ENCODE measurements around the gene SEM1. TPM values are rescaled to one million over a fixed set of nuclear protein-coding genes. Genes with fewer than 3 reads are reported as not detected.

SEM1 gene
- total RNA-seq, 1 experiment from 2014 or later, result 45.8 TPM

DNA sequence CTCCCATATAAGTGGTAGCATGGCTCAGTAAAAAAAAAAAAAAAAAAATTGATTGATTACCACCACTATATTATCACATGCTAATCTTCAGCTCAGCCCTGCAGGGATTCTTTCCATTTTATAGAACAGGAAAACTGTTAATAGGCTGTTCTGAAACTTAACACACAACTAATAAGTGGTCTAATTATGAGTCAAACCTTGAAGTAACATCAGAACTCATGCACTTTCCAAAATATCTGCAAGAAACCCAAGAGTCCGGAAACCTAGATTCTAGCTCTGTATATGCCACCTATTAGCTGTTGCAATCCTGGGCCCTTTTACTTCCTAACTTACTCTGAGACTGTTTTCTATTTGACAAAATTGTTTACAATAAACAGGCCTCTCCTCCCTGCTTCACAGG lies 23.9 kb downstream of the SEM1 start:
- Histone ChIP-seq H3K4me3 (ENCODE audit: low read length) (no peak overlapping the region), H2AFZ (ENCODE audit: low read length) (no peak overlapping the region), H4K20me1 (ENCODE audit: insufficient read depth, low read depth, low read length) (no peaks in the 10 kb centered on the region), H3K27ac (ENCODE audit: low read length) (no peak overlapping the region), H3K79me2 (ENCODE audit: low read length) (peaks cover 50% of the 10 kb centered on the region), H3K4me2 (ENCODE audit: low read depth, low read length, poor library complexity, severe bottlenecking) (no peak overlapping the region), H3K27me3 (ENCODE audit: low read length) (no peaks in the 10 kb centered on the region), H3K9me3 (ENCODE audit: low read length) (no peaks in the 10 kb centered on the region), H3K9me2 (replicated peaks; ENCODE audit: insufficient read depth, low read length) (no peaks in the 10 kb centered on the region), H3K36me3 (ENCODE audit: insufficient read depth, low read length) (peaks cover 36% of the 10 kb centered on the region), H3K4me1 (ENCODE audit: low read length) (no peaks in the 10 kb centered on the region), H3K9ac (ENCODE audit: low read length) (no peak overlapping the region)
- DNase-seq, result no peak

DNA sequence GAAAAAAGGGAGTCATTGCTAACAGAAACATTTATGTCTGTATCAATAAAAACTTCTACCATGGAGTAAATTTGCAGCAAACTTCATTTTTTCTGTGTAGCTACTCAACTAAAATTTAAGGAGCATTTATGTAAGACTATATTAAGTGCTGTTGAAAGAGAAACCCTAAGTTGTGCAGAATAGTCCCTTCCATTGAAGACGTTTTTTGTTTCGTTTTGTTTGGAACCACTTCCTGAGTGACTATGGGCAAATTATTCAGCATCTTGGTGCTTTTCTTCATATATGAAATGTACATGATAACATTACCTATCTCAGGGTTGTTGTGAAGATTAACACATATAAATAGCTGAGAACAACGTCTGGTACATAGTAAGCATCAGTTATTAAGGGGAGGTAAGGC lies 24.3 kb downstream of the SEM1 start:
- peaks cover 35% of the 10 kb centered on the region for H3K36me3 ChIP-seq (ENCODE audit: insufficient read depth, low read length)
- H3K9me3 ChIP-seq (ENCODE audit: low read length), result no peaks in the 10 kb centered on the region
- no peak overlapping the region for H3K4me3 ChIP-seq (ENCODE audit: low read length)
- H3K9ac ChIP-seq (ENCODE audit: low read length), result no peak overlapping the region
- H3K27ac ChIP-seq (ENCODE audit: low read length), result no peak overlapping the region
- no peaks in the 10 kb centered on the region for H3K9me2 ChIP-seq (replicated peaks; ENCODE audit: insufficient read depth, low read length)
- no peak overlapping the region for H3K4me2 ChIP-seq (ENCODE audit: low read depth, low read length, poor library complexity, severe bottlenecking)
- H4K20me1 ChIP-seq (ENCODE audit: insufficient read depth, low read depth, low read length), result no peaks in the 10 kb centered on the region
- H3K27me3 ChIP-seq (ENCODE audit: low read length), result no peaks in the 10 kb centered on the region
- no peak for DNase-seq
- H3K79me2 ChIP-seq (ENCODE audit: low read length), result peaks cover 47% of the 10 kb centered on the region
- no peaks in the 10 kb centered on the region for H3K4me1 ChIP-seq (ENCODE audit: low read length)
- H2AFZ ChIP-seq (ENCODE audit: low read length), result no peak overlapping the region

DNA sequence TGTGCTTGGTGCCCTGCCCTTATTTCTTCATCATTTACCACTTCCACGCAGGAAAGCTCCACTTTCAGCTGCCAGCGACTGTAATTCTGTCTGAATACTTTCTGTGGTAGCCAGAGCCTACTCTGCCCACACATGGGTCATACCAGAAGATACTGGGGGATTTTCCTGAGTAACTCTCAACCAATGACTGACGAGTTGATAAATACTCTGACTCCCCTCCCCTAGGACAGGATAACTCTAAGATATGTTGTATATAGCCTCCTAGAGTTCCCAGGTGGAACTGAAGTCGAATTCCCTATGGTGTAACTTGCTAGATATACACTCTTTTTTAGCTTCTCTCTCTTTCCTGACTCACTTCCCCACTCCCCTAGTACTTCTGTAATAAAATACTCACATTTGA lies 29.8 kb downstream of the SEM1 start:
- no peaks in the 10 kb centered on the region for H3K4me1 ChIP-seq (ENCODE audit: low read length)
- no peak overlapping the region for H3K9ac ChIP-seq (ENCODE audit: low read length)
- no peak overlapping the region for H3K27ac ChIP-seq (ENCODE audit: low read length)
- peaks cover 4% of the 10 kb centered on the region; the same call in 1 of the 2 replicates for H3K36me3 ChIP-seq (ENCODE audit: insufficient read depth, low read length)
- no peaks in the 10 kb centered on the region for H3K9me2 ChIP-seq (replicated peaks; ENCODE audit: insufficient read depth, low read length)
- peaks cover 11% of the 10 kb centered on the region for H3K79me2 ChIP-seq (ENCODE audit: low read length)
- no peak overlapping the region for H2AFZ ChIP-seq (ENCODE audit: low read length)
- DNase-seq, result no peak
- no peaks in the 10 kb centered on the region for H3K27me3 ChIP-seq (ENCODE audit: low read length)
- no peak overlapping the region for H3K4me2 ChIP-seq (ENCODE audit: low read depth, low read length, poor library complexity, severe bottlenecking)
- no peaks in the 10 kb centered on the region for H3K9me3 ChIP-seq (ENCODE audit: low read length)
- no peaks in the 10 kb centered on the region for H4K20me1 ChIP-seq (ENCODE audit: insufficient read depth, low read depth, low read length)
- H3K4me3 ChIP-seq (ENCODE audit: low read length), result no peak overlapping the region

DNA sequence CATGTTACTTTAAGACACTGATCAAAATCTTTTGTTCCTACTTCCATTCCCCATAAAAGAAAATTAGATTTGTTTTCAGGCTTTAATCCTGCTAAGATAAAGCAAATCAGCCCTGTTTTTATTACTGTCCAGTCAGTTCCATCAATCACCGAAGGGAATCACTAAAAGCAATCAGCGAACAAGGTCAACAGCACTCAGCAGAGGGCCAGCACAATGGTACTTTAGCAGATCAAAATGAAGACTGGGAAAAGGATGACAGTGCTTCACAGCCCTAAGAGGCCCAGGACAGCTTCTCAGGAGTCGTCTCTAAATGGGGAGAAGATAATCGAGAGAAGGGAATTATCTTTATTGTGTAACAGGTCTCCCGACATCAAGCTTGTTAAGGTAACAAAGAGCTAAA lies 32.7 kb downstream of the SEM1 start:
- Histone ChIP-seq H3K9me2 (replicated peaks; ENCODE audit: insufficient read depth, low read length) (no peaks in the 10 kb centered on the region), H3K27ac (ENCODE audit: low read length) (no peak overlapping the region), H3K4me1 (ENCODE audit: low read length) (no peaks in the 10 kb centered on the region), H3K79me2 (ENCODE audit: low read length) (no peaks in the 10 kb centered on the region), H2AFZ (ENCODE audit: low read length) (no peak overlapping the region), H3K4me3 (ENCODE audit: low read length) (no peak overlapping the region), H3K4me2 (ENCODE audit: low read depth, low read length, poor library complexity, severe bottlenecking) (no peak overlapping the region), H3K9me3 (ENCODE audit: low read length) (no peaks in the 10 kb centered on the region), H3K9ac (ENCODE audit: low read length) (no peak overlapping the region), H3K27me3 (ENCODE audit: low read length) (no peaks in the 10 kb centered on the region), H4K20me1 (ENCODE audit: insufficient read depth, low read depth, low read length) (no peaks in the 10 kb centered on the region), H3K36me3 (ENCODE audit: insufficient read depth, low read length) (no peaks in the 10 kb centered on the region)
- DNase-seq, result no peak

DNA sequence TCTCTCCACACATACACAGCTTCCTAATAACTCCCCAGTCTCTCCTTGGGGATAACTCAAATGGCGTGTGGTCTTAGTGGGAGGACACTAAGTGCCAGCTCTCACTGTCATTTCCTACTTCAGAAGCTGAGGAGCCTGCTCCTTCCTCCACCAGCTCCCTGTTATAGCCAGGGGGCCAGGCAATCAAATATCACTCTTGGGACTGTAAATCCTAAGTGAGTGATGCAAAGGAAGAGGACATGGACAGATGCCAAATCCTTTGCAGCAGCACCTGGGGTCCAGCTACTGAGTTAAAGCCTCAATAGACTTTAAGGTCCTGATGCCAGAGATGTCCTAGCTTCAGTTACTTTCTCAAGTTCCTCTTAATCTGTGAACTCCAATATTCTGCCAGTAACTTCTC lies 34.1 kb downstream of the SEM1 start:
- H3K36me3 ChIP-seq (ENCODE audit: insufficient read depth, low read length), result no peaks in the 10 kb centered on the region
- H4K20me1 ChIP-seq (ENCODE audit: insufficient read depth, low read depth, low read length), result no peaks in the 10 kb centered on the region
- no peak overlapping the region for H3K27ac ChIP-seq (ENCODE audit: low read length)
- no peak overlapping the region for H3K9ac ChIP-seq (ENCODE audit: low read length)
- H2AFZ ChIP-seq (ENCODE audit: low read length), result no peak overlapping the region
- H3K79me2 ChIP-seq (ENCODE audit: low read length), result no peaks in the 10 kb centered on the region
- no peak overlapping the region for H3K4me3 ChIP-seq (ENCODE audit: low read length)
- no peak for DNase-seq
- H3K27me3 ChIP-seq (ENCODE audit: low read length), result no peaks in the 10 kb centered on the region
- no peaks in the 10 kb centered on the region for H3K9me2 ChIP-seq (replicated peaks; ENCODE audit: insufficient read depth, low read length)
- no peaks in the 10 kb centered on the region for H3K4me1 ChIP-seq (ENCODE audit: low read length)
- no peak overlapping the region for H3K4me2 ChIP-seq (ENCODE audit: low read depth, low read length, poor library complexity, severe bottlenecking)
- H3K9me3 ChIP-seq (ENCODE audit: low read length), result no peaks in the 10 kb centered on the region

DNA sequence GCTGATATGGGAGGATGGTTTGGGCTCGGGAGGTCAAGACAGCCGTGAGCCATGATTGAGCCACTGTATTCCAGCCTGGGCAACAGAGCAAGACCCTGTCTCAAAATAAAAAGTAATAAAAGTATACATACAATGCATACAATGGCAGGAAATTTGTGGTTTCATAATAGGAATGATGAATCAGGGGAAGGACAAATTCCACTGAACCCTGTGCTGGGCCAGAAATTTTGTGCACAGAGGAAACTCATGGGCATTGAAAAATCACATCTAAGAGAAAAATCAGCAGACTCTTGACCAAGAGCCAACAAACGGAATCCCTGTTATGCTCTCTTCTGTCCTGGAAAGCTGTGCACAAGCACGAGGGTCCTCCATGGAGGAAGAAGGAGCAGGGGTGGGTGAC lies 35.1 kb downstream of the SEM1 start:
- H3K9ac ChIP-seq (ENCODE audit: low read length), result no peak overlapping the region
- DNase-seq, result no peak
- H3K9me3 ChIP-seq (ENCODE audit: low read length), result no peaks in the 10 kb centered on the region
- no peak overlapping the region for H3K27ac ChIP-seq (ENCODE audit: low read length)
- no peak overlapping the region for H3K4me3 ChIP-seq (ENCODE audit: low read length)
- H3K36me3 ChIP-seq (ENCODE audit: insufficient read depth, low read length), result no peaks in the 10 kb centered on the region
- H3K4me2 ChIP-seq (ENCODE audit: low read depth, low read length, poor library complexity, severe bottlenecking), result no peak overlapping the region
- H3K27me3 ChIP-seq (ENCODE audit: low read length), result no peaks in the 10 kb centered on the region
- no peak overlapping the region for H2AFZ ChIP-seq (ENCODE audit: low read length)
- H3K9me2 ChIP-seq (replicated peaks; ENCODE audit: insufficient read depth, low read length), result no peaks in the 10 kb centered on the region
- no peaks in the 10 kb centered on the region for H4K20me1 ChIP-seq (ENCODE audit: insufficient read depth, low read depth, low read length)
- H3K79me2 ChIP-seq (ENCODE audit: low read length), result no peaks in the 10 kb centered on the region
- H3K4me1 ChIP-seq (ENCODE audit: low read length), result no peaks in the 10 kb centered on the region

DNA sequence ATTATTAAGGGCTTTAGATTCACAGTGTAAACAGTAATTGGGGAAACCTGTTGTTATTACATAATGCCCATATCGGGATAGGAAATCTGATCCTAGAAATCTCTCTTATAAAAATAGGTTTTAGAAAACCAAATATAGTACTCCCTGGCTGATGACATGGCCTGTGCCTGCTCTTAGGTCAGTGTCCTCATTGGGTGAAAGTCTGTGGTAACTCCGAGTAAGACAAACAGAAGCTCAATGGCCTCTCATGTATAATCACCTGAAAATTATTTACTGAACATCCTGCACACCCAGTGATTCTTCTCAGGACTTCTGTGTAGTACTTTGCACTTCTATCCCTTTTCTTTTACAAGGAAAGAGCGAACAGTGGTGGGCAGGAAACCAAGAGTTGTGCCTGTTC lies 37.8 kb downstream of the SEM1 start:
- DNase-seq, result no peak
- no peaks in the 10 kb centered on the region for H3K36me3 ChIP-seq (ENCODE audit: insufficient read depth, low read length)
- no peaks in the 10 kb centered on the region for H3K79me2 ChIP-seq (ENCODE audit: low read length)
- H3K27ac ChIP-seq (ENCODE audit: low read length), result no peak overlapping the region
- no peaks in the 10 kb centered on the region for H3K27me3 ChIP-seq (ENCODE audit: low read length)
- no peak overlapping the region for H3K4me2 ChIP-seq (ENCODE audit: low read depth, low read length, poor library complexity, severe bottlenecking)
- no peaks in the 10 kb centered on the region for H3K9me3 ChIP-seq (ENCODE audit: low read length)
- no peak overlapping the region for H3K4me3 ChIP-seq (ENCODE audit: low read length)
- no peaks in the 10 kb centered on the region for H3K9me2 ChIP-seq (replicated peaks; ENCODE audit: insufficient read depth, low read length)
- H2AFZ ChIP-seq (ENCODE audit: low read length), result no peak overlapping the region
- no peak overlapping the region for H3K9ac ChIP-seq (ENCODE audit: low read length)
- no peaks in the 10 kb centered on the region for H3K4me1 ChIP-seq (ENCODE audit: low read length)
- H4K20me1 ChIP-seq (ENCODE audit: insufficient read depth, low read depth, low read length), result no peaks in the 10 kb centered on the region

DNA sequence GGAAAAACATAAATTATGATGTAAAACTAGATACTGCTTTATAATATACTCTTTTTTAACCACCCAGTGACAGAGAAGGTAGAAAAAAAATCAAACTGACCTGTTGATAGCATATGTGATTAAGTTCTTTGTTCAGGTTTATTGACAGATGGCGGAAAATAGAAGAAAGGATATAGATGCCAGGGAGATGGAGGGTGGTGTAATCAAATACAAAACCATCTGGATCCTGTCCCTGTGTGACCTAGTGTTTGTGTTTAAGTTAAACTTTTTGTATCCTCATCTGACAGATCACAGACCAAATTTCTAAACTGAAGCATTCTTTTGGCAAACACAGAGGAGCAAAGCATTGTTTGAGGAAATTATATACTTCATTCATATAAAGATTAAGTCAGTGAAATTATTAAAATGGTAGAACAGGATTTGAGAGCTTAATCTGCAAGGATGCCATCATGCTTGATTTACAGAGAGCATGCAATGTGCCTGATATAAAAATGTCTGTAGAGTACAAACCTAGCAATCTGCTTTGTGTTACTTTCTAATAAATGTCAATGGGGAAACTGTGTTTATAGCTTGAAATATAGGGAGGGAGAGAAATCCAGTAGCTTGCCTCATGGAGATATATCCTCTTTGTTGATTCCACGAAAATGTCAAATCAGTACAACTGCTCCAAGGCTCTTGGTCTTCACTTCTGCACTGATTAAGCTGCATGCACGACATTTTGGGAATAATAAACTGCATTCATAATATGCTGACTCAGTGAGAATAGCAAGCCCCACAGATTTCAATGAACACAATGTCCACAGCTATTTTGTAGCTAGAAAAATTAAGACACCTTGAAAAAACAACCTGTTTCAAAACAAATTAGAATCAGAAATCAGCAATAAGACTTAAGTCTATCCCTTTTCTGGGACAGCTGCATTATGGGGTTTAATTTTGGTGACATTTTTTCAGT lies 39.0 kb downstream of the SEM1 start:
- H3K9me3 ChIP-seq (ENCODE audit: low read length), result no peaks in the 10 kb centered on the region
- H3K9ac ChIP-seq (ENCODE audit: low read length), result no peak overlapping the region
- DNase-seq, result no peak
- no peaks in the 10 kb centered on the region for H3K9me2 ChIP-seq (replicated peaks; ENCODE audit: insufficient read depth, low read length)
- H4K20me1 ChIP-seq (ENCODE audit: insufficient read depth, low read depth, low read length), result no peaks in the 10 kb centered on the region
- H2AFZ ChIP-seq (ENCODE audit: low read length), result no peak overlapping the region
- H3K36me3 ChIP-seq (ENCODE audit: insufficient read depth, low read length), result no peaks in the 10 kb centered on the region
- no peak overlapping the region for H3K4me3 ChIP-seq (ENCODE audit: low read length)
- H3K27ac ChIP-seq (ENCODE audit: low read length), result no peak overlapping the region
- no peak overlapping the region for H3K4me2 ChIP-seq (ENCODE audit: low read depth, low read length, poor library complexity, severe bottlenecking)
- no peaks in the 10 kb centered on the region for H3K27me3 ChIP-seq (ENCODE audit: low read length)
- H3K79me2 ChIP-seq (ENCODE audit: low read length), result no peaks in the 10 kb centered on the region
- no peaks in the 10 kb centered on the region for H3K4me1 ChIP-seq (ENCODE audit: low read length)

Measured in Karpas-422 (cell line).